Endothelial cell of umbilical vein (primary cell): ENCODE data around the gene SEMA3G. TPM values are rescaled to one million over a fixed set of nuclear protein-coding genes. Genes with fewer than 3 reads are reported as not detected.

Experiments used
- BruUV-seq: library from RNA; stranded (reverse); fragments of 400-500 nt; replicated peaks from 2 replicates; lab custom pipeline; 2021; lab: Mats Ljungman, UMichigan
- CTCF ChIA-PET: fragments of 300-600, 350-600 bp; sonication (Branson Sonifier 250); formaldehyde crosslinking; loops from one replicate; lab custom pipeline; 2021; ENCODE audit warnings: antibody characterized with exemption, inconsistent platforms; lab: Charles Lee
- POLR2A ChIA-PET: fragments of 300-600, 350-600 bp; sonication (Branson Sonifier 250); formaldehyde crosslinking; loops from one replicate; lab custom pipeline; 2021; ENCODE audit warnings: antibody characterized with exemption, inconsistent platforms; lab: Charles Lee
- DNase-seq: peaks from one replicate; pipeline ENCODE4 v3.0.0-alpha.2; 2011; ENCODE audit warnings: low read depth, low spot score
- FAIRE-seq: peaks from 2 replicates; lab custom pipeline; 2011; peaks lifted over from hg19 to GRCh38; lab: Jason Lieb, UNC
- H2AFZ ChIP-seq: 2 replicates; pipeline ENCODE4 v1.6.0; 2012; ENCODE audit warnings: low read depth, low read length, control low read depth, inconsistent platforms
- H3K27ac ChIP-seq: 2 replicates; pipeline ENCODE4 v1.5.1; 2011; ENCODE audit warnings: low read depth, mild to moderate bottlenecking, control low read depth, low read length, moderate library complexity; ENCODE audit not compliant: insufficient read depth
- H3K27me3 ChIP-seq, 2 experiments: 2 replicates each; pipeline versions ENCODE4 v1.6.0 to v1.6.1; 2011; ENCODE audit warnings: low read length in 2 of 2, mixed read lengths in 1 of 2; ENCODE audit not compliant: control insufficient read depth in 2 of 2, insufficient read depth in 2 of 2
- H3K36me3 ChIP-seq, 2 experiments: 2 replicates in 1 of 2; 3 replicates in 1 of 2; pipeline ENCODE4 v1.5.1; 2011; ENCODE audit warnings: low read length in 2 of 2, mild to moderate bottlenecking in 1 of 2, moderate library complexity in 1 of 2; ENCODE audit not compliant: control insufficient read depth in 2 of 2, insufficient read depth in 2 of 2; ENCODE audit errors: extremely low read depth in 1 of 2
- H3K4me1 ChIP-seq: 3 replicates; pipeline ENCODE4 v1.5.1; 2011; ENCODE audit warnings: mild to moderate bottlenecking, low read length; ENCODE audit not compliant: control insufficient read depth, insufficient read depth; ENCODE audit errors: extremely low read depth
- H3K4me2 ChIP-seq: 2 replicates; pipeline ENCODE4 v1.6.1; 2011; ENCODE audit warnings: low read length, control low read depth, mixed read lengths; ENCODE audit not compliant: insufficient read depth
- H3K4me3 ChIP-seq, 3 experiments: fragments of 200-600 bp in 1 of 3; sonication (generic), shearing (Covaris generic) in 1 of 3; replicated peaks in 1 of 3; 2 replicates each; pipeline ENCODE4 v1.5.1; 2011 to 2016; ENCODE audit warnings: control low read depth in 3 of 3, low read length in 3 of 3, mild to moderate bottlenecking in 2 of 3, inconsistent platforms in 1 of 3, low read depth in 1 of 3, moderate library complexity in 1 of 3; ENCODE audit not compliant: insufficient read depth in 1 of 3
- H3K79me2 ChIP-seq: 2 replicates; pipeline ENCODE4 v1.6.0; 2012; ENCODE audit warnings: low read length, inconsistent platforms; ENCODE audit not compliant: control insufficient read depth, insufficient read depth
- H3K9ac ChIP-seq: replicated peaks from 2 replicates; pipeline ENCODE3; 2011; ENCODE audit warnings: low read length, control low read depth; ENCODE audit not compliant: insufficient read depth; ENCODE audit errors: extremely low read depth
- H3K9me1 ChIP-seq: replicated peaks from 3 replicates; pipeline ENCODE4 v1.6.0; 2011; ENCODE audit warnings: mild to moderate bottlenecking, low read length; ENCODE audit not compliant: control insufficient read depth, insufficient read depth; ENCODE audit errors: extremely low read depth
- H3K9me3 ChIP-seq: replicated peaks from 2 replicates; pipeline ENCODE4 v1.5.1; 2012; ENCODE audit warnings: low read length, inconsistent platforms; ENCODE audit not compliant: control insufficient read depth, insufficient read depth
- H4K20me1 ChIP-seq: replicated peaks from 2 replicates; pipeline ENCODE3; 2011; ENCODE audit warnings: mild to moderate bottlenecking, low read length; ENCODE audit not compliant: control insufficient read depth, insufficient read depth; ENCODE audit errors: extremely low read depth
- EZH2 ChIP-seq: IDR thresholded peaks from 2 replicates; pipeline ENCODE4 v1.6.1; 2012; ENCODE audit warnings: borderline replicate concordance, low read depth, mild to moderate bottlenecking, moderate library complexity, low read length, inconsistent platforms; ENCODE audit not compliant: severe bottlenecking
- FOS ChIP-seq: IDR thresholded peaks from 2 replicates; pipeline ENCODE4 v1.6.1; 2011; ENCODE audit warnings: mild to moderate bottlenecking, low read length, moderate library complexity, borderline replicate concordance; ENCODE audit not compliant: insufficient read depth
- GATA2 ChIP-seq: IDR thresholded peaks from 2 replicates; pipeline ENCODE4 v1.7.0; 2011; ENCODE audit warnings: low read depth, mild to moderate bottlenecking, moderate library complexity, mixed read lengths, low read length; ENCODE audit not compliant: insufficient read length, insufficient read depth
- JUN ChIP-seq: IDR thresholded peaks from 2 replicates; pipeline ENCODE4 v1.6.1; 2011; ENCODE audit warnings: borderline replicate concordance, low read depth; ENCODE audit not compliant: insufficient read length, insufficient read depth
- MYC ChIP-seq: IDR thresholded peaks from one replicate; pipeline ENCODE4 v1.6.1; 2011; ENCODE audit warnings: mild to moderate bottlenecking, low read depth, low read length
- POLR2A ChIP-seq: IDR thresholded peaks from 2 replicates; pipeline ENCODE4 v1.6.1; 2012; ENCODE audit warnings: low read depth, mild to moderate bottlenecking, control low read depth, low read length
- POLR2AphosphoS5 ChIP-seq: IDR thresholded peaks from 2 replicates; pipeline ENCODE4 v1.6.1; 2012; ENCODE audit warnings: low read depth, mild to moderate bottlenecking, control low read depth, low read length, moderate library complexity; ENCODE audit not compliant: insufficient read depth
- dilution Hi-C: fragments of 300-500 bp; cut with MboI; formaldehyde crosslinking; loops from one replicate; pipeline ENCODE4 v1.15.0; 2019; ENCODE audit warnings: low sequenced_read_pairs; ENCODE audit not compliant: extremely low pct_ligation_motif_present
- intact Hi-C: fragments of 100-400 bp; cut with micrococcal nuclease; formaldehyde crosslinking; loops from one replicate; pipeline ENCODE4 v1.10.0; 2022
- polyA plus RNA-seq, 4 experiments: library from polyadenylated mRNA; depleted of rRNA in 3 of 4; stranded (reverse) in 3 of 4; unstranded in 1 of 4; fragments of >200 nt; gene quantifications; 2 replicates each; pipeline versions ENCODE4 v1.2.1 to v1.2.3, GENCODE V29; 2011 to 2012; ENCODE audit warnings: missing spikeins in 1 of 4
- total RNA-seq: library from RNA; stranded (reverse); gene quantifications from 2 replicates; pipeline ENCODE4 v1.2.3, GENCODE V29; 2021
- TF ChIP-seq, protein P1 (sequence below): IDR thresholded peaks from 2 replicates; pipeline ENCODE4 v1.6.1; 2011; ENCODE audit not compliant: insufficient read depth, insufficient read length
- TF ChIP-seq, protein P2 (sequence below), 2 donors: IDR thresholded peaks; 1 replicate in 1 of 2; 2 replicates in 1 of 2; pipeline ENCODE4 v1.5.1; 2011; ENCODE audit warnings: low read length in 2 of 2, mild to moderate bottlenecking in 2 of 2, moderate library complexity in 2 of 2, control low read depth in 1 of 2, inconsistent platforms in 1 of 2, low read depth in 1 of 2; ENCODE audit not compliant: insufficient read depth in 1 of 2; ENCODE audit errors: extremely low read depth in 1 of 2

SEMA3G gene
- total and polyA plus RNA-seq, 2 donors (not counting 3 experiments of a cell fraction or from before 2014, with no cell fraction given) = 22.6 to 27.9 TPM

DNA sequence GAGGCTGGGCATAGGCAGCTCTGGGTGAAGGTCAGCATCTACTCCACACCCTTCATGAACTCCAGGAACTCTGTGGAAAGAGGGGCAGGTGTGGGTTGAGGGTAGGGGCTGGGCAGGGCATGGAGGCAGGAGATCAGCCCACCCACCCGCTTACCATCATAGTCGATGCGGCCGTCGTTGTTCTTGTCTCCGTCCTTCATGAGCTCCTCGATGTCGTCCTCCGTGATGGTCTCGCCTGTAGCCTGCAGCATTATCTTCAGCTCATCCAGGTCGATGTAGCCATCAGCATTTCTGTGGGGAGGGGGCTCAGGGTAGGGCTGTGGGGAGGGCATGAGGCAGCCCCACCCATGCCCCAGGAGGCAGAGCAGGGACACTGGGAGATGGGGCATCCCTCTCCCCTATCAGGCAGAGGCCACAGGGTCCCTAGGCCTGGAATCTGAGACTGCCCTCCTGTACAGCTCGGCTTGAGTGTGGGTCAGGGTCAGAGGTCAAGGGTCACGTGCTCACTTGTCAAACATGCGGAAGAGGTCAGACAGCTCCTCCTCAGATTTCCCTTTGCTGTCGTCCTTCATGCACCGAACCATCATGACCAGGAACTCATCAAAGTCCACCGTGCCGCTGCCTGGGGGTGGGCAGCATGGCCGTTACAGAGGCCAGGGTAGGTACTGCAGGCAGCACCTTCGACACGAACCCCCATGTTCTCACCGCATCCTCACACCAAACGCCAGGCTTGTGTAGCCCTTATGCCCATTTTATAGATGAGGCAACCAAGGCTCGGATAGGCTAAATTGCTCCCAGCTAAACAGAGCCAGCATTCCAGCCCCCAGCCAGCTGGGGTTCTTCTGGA is 6.6 kb upstream of the SEMA3G start:
- no peaks in the 10 kb centered on the region for H3K36me3 ChIP-seq
- no TSS peak for BruUV-seq
- no peaks in the 10 kb centered on the region for H4K20me1 ChIP-seq
- peaks cover 13% of the 10 kb centered on the region for H3K4me1 ChIP-seq
- H3K27me3 ChIP-seq = no peaks in the 10 kb centered on the region
- no peak for TF ChIP-seq POLR2AphosphoS5
- no peak for TF ChIP-seq FOS
- no peak for TF ChIP-seq JUN
- TF ChIP-seq POLR2A = no peak
- TF ChIP-seq MYC = no peak
- TF ChIP-seq, protein P1, sequence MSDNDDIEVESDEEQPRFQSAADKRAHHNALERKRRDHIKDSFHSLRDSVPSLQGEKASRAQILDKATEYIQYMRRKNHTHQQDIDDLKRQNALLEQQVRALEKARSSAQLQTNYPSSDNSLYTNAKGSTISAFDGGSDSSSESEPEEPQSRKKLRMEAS = no peak
- TF ChIP-seq, protein P2, sequence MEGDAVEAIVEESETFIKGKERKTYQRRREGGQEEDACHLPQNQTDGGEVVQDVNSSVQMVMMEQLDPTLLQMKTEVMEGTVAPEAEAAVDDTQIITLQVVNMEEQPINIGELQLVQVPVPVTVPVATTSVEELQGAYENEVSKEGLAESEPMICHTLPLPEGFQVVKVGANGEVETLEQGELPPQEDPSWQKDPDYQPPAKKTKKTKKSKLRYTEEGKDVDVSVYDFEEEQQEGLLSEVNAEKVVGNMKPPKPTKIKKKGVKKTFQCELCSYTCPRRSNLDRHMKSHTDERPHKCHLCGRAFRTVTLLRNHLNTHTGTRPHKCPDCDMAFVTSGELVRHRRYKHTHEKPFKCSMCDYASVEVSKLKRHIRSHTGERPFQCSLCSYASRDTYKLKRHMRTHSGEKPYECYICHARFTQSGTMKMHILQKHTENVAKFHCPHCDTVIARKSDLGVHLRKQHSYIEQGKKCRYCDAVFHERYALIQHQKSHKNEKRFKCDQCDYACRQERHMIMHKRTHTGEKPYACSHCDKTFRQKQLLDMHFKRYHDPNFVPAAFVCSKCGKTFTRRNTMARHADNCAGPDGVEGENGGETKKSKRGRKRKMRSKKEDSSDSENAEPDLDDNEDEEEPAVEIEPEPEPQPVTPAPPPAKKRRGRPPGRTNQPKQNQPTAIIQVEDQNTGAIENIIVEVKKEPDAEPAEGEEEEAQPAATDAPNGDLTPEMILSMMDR (IDR thresholded peaks at IDR 0.05; ENCODE audit: extremely low read depth in 1 of 2, insufficient read depth in 1 of 2, low read depth in 1 of 2, low read length in 2 of 2) = no peak
- no peak for TF ChIP-seq EZH2
- TF ChIP-seq GATA2 = no peak
- no peak overlapping the region for H3K4me2 ChIP-seq
- FAIRE-seq (no peak), DNase-seq (no peak)
- intact Hi-C loops (no loop called here), dilution Hi-C loops (no loop called here)
- POLR2A ChIA-PET = no interaction called here
- no peak overlapping the region for H3K9ac ChIP-seq
- H3K79me2 ChIP-seq = peaks cover 10% of the 10 kb centered on the region
- no peak overlapping the region for H3K4me3 ChIP-seq
- H2AFZ ChIP-seq = no peak overlapping the region
- CTCF ChIA-PET = interaction anchor here (1.3 to 7.2 kb wide), 2 partner anchors 27 to 39 kb away, joined by 6 to 243 read pairs; no protein-coding TSS in a partner anchor
- H3K9me3 ChIP-seq = no peaks in the 10 kb centered on the region
- H3K9me1 ChIP-seq = no peaks in the 10 kb centered on the region
- no peak overlapping the region for H3K27ac ChIP-seq
